SK-N-SH treated with all-trans-retinoic acid at 6 μM for 48 hours (cell line): ENCODE results near the gene PP2D1.

Source experiments
- ATAC-seq: fragments of 200-7000 bp; cut with Tn5 transposase; 3 replicates; pipeline ENCODE4 v1.9.1; 2020; ENCODE audit warnings: mild to moderate bottlenecking, moderate library complexity
- ARNTL ChIP-seq: fragments of 450-650 bp; formaldehyde crosslinking; IDR thresholded peaks from 2 replicates; pipeline ENCODE4 v1.5.0; 2020; ENCODE audit warnings: low read depth, mild to moderate bottlenecking, moderate library complexity, borderline replicate concordance
- CSDC2 ChIP-seq: fragments of 250-450 bp; sonication (Bioruptor Pico); IDR thresholded peaks from 2 replicates; pipeline ENCODE4 v1.5.0; 2020; ENCODE audit warnings: mild to moderate bottlenecking, moderate library complexity
- ESRRG ChIP-seq: fragments of 250-450 bp; sonication (Bioruptor Pico); IDR thresholded peaks from 2 replicates; pipeline ENCODE4 v1.6.1; 2021; ENCODE audit warnings: mild to moderate bottlenecking
- GLIS3 ChIP-seq: fragments of 250-450 bp; sonication (Bioruptor Pico); IDR thresholded peaks from 2 replicates; pipeline ENCODE4 v1.5.0; 2020; ENCODE audit warnings: mild to moderate bottlenecking, moderate library complexity
- ISL1 ChIP-seq: fragments of 250-450 bp; sonication (Bioruptor Pico); IDR thresholded peaks from 2 replicates; pipeline ENCODE4 v2.1.2; 2022; ENCODE audit warnings: mild to moderate bottlenecking, moderate library complexity
- OSR1 ChIP-seq: fragments of 250-450 bp; sonication (Bioruptor Pico); IDR thresholded peaks from 2 replicates; pipeline ENCODE4 v1.8.0; 2022; ENCODE audit warnings: moderate library complexity, mild to moderate bottlenecking, inconsistent platforms
- PPARA ChIP-seq: fragments of 250-450 bp; sonication (Bioruptor Pico); IDR thresholded peaks from 2 replicates; pipeline ENCODE4 v1.5.0; 2020; ENCODE audit warnings: mild to moderate bottlenecking, borderline replicate concordance
- RARB ChIP-seq: fragments of 250-450 bp; sonication (Bioruptor Pico); IDR thresholded peaks from 2 replicates; pipeline ENCODE4 v1.8.0; 2021; ENCODE audit warnings: mild to moderate bottlenecking, moderate library complexity
- SNAI2 ChIP-seq: fragments of 250-450 bp; sonication (Bioruptor Pico); IDR thresholded peaks from 2 replicates; pipeline ENCODE4 v1.5.0; 2020; ENCODE audit warnings: mild to moderate bottlenecking, moderate library complexity
- TCF4 ChIP-seq: fragments of 250-450 bp; sonication (Bioruptor Pico); IDR thresholded peaks from 2 replicates; pipeline ENCODE4 v1.8.0; 2021; ENCODE audit warnings: mild to moderate bottlenecking, moderate library complexity, borderline replicate concordance
- TOX ChIP-seq: fragments of 250-450 bp; sonication (Bioruptor Pico); IDR thresholded peaks from 2 replicates; pipeline ENCODE4 v1.8.0; 2021; ENCODE audit warnings: mild to moderate bottlenecking, moderate library complexity, borderline replicate concordance
- ZC3H10 ChIP-seq: fragments of 250-450 bp; sonication (Bioruptor Pico); IDR thresholded peaks from 2 replicates; pipeline ENCODE4 v1.5.1; 2021; ENCODE audit warnings: mild to moderate bottlenecking, moderate library complexity
- ZFP3 ChIP-seq: fragments of 250-450 bp; sonication (Bioruptor Pico); IDR thresholded peaks from 2 replicates; pipeline ENCODE4 v1.5.0; 2020; ENCODE audit warnings: mild to moderate bottlenecking, moderate library complexity
- ZFP30 ChIP-seq: fragments of 450-650 bp; formaldehyde crosslinking; IDR thresholded peaks from 2 replicates; pipeline ENCODE4 v1.5.0; 2022; ENCODE audit warnings: mild to moderate bottlenecking, moderate library complexity
- ZNF565 ChIP-seq: fragments of 450-650 bp; formaldehyde crosslinking; conservative IDR thresholded peaks from 2 replicates; pipeline ENCODE4 v1.5.0; 2020; ENCODE audit warnings: low read depth, mild to moderate bottlenecking, moderate library complexity
- ZNF70 ChIP-seq: fragments of 450-650 bp; formaldehyde crosslinking; IDR thresholded peaks from 2 replicates; pipeline ENCODE4 v1.5.0; 2020; ENCODE audit warnings: mild to moderate bottlenecking, moderate library complexity
- TF ChIP-seq, protein P1 (sequence below): fragments of 250-450 bp; sonication (Bioruptor Pico); IDR thresholded peaks from 2 replicates; pipeline ENCODE4 v1.8.0; 2021; ENCODE audit warnings: low read depth, mild to moderate bottlenecking, moderate library complexity, borderline replicate concordance
- TF ChIP-seq, protein P2 (sequence below): fragments of 250-450 bp; sonication (Bioruptor Pico); IDR thresholded peaks from 2 replicates; pipeline ENCODE4 v1.5.1; 2020; ENCODE audit warnings: low read depth, mild to moderate bottlenecking, moderate library complexity
- TF ChIP-seq, protein P3 (sequence below): fragments of 250-450 bp; sonication (Bioruptor Pico); IDR thresholded peaks from 2 replicates; pipeline ENCODE4 v1.5.0; 2020; ENCODE audit warnings: mild to moderate bottlenecking, moderate library complexity
- TF ChIP-seq, protein P4 (sequence below): fragments of 250-450 bp; sonication (Bioruptor Pico); IDR thresholded peaks from 2 replicates; pipeline ENCODE4 v1.8.0; 2020; ENCODE audit warnings: mild to moderate bottlenecking, moderate library complexity, borderline replicate concordance

The PP2D1 gene, protein sequence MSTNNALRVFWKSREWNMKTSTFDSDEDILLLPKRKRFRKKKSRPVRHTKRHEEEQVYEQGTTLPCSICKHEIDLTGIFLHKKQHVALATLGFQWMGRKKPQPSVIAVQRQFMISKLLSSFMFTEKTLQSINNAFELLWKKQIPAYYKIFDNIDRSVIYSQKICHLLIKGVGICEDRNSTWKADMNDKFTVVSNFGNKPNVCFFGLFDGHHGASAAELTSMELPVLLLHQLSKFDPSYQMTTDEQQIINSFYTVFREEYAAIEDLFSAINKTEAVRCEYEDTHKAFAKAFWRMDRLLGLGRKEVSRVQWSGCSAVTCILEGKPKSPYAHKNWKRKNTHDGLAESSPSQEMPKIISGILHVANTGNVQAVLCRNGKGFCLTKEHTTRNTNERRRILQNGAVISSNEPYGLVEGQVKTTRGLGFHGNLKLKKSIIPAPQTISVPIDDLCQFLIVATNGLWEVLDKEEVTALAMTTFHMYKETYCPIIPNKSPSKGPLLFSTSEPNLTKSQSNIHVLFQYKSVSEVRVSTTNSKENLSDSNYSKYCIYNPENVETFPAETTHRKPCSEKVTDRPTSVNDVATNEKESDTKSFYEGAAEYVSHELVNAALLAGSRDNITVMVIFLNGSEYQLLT

DNA sequence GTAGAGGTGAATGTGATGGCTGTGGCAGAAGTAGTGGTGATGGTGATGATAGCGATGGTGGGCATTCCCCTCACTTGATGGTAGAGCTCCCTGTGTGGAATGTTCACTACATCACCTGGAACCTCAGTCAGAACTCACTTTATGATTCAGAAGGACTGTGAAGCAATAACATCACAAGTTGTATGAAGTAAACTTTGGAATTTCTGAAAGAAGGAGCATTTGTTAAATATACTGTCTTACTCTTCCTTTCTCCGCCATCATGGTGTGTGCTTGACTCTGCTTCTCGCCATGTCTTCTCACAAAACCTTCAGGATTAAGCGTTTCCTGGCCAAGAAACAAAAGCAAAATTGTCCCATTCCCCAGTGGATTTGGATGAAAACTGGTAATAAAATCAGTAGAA, at the start of gene PP2D1:
Gene PP2D1, minus strand, starts transcription at position 101 of the 400 bp plus-strand sequence. CDS start 192 bp downstream, outside the sequence.
- no peak for ATAC-seq
- TF ChIP-seq ZNF70 (CRISPR knock-in tag) = no peak
- TF ChIP-seq ISL1 = no peak
- no peak for TF ChIP-seq CSDC2 (CRISPR knock-in tag)
- TF ChIP-seq, protein P1, sequence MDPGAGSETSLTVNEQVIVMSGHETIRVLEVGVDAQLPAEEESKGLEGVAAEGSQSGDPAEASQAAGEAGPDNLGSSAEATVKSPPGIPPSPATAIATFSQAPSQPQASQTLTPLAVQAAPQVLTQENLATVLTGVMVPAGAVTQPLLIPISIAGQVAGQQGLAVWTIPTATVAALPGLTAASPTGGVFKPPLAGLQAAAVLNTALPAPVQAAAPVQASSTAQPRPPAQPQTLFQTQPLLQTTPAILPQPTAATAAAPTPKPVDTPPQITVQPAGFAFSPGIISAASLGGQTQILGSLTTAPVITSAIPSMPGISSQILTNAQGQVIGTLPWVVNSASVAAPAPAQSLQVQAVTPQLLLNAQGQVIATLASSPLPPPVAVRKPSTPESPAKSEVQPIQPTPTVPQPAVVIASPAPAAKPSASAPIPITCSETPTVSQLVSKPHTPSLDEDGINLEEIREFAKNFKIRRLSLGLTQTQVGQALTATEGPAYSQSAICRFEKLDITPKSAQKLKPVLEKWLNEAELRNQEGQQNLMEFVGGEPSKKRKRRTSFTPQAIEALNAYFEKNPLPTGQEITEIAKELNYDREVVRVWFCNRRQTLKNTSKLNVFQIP (CRISPR knock-in tag) = no peak
- no peak for TF ChIP-seq ZC3H10 (CRISPR knock-in tag)
- no peak for TF ChIP-seq RARB (CRISPR knock-in tag)
- TF ChIP-seq SNAI2 (CRISPR knock-in tag) = no peak
- TF ChIP-seq ZNF565 (CRISPR knock-in tag) = no peak
- TF ChIP-seq GLIS3 (CRISPR knock-in tag) = no peak
- no peak for TF ChIP-seq TCF4 (CRISPR knock-in tag)
- TF ChIP-seq ZFP3 (CRISPR knock-in tag) = no peak
- TF ChIP-seq, protein P2, sequence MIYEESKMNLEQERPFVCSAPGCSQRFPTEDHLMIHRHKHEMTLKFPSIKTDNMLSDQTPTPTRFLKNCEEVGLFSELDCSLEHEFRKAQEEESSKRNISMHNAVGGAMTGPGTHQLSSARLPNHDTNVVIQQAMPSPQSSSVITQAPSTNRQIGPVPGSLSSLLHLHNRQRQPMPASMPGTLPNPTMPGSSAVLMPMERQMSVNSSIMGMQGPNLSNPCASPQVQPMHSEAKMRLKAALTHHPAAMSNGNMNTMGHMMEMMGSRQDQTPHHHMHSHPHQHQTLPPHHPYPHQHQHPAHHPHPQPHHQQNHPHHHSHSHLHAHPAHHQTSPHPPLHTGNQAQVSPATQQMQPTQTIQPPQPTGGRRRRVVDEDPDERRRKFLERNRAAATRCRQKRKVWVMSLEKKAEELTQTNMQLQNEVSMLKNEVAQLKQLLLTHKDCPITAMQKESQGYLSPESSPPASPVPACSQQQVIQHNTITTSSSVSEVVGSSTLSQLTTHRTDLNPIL (CRISPR knock-in tag) = no peak
- no peak for TF ChIP-seq ARNTL

DNA sequence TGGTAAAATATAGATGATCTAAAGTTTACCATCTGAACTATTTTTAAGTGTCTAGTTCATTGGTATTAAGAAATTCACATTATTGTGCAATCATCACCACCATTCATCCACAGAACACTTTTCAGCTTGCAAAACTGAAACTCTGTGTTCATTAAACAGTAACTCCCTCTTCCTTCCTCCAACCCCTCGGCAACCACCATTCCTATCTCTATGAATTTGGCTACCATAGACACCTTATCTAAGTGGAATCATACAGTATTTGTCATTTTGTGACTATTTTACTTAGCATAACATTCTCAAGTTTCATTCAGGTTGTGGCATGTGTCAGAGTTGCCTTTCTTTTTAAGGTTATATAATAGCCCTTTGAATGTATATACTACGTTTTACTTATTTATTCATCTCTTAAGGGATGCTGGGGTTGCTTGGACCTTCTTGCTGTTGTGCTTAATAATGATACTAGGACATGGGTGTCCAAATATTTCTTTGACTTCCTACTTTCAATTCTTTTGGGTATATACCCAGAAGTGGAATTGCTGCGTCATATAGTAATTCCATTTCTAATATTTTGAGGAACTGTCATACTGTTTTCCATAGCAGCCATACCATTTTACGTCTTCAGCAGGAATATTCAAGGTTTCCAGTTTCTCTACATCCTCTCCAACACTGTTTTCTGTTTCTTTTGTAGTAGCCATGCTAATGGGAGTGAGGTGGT, 49.1 kb upstream of the PP2D1 start:
- ATAC-seq = no peak
- TF ChIP-seq, protein P1 (CRISPR knock-in tag) = no peak
- TF ChIP-seq, protein P3, sequence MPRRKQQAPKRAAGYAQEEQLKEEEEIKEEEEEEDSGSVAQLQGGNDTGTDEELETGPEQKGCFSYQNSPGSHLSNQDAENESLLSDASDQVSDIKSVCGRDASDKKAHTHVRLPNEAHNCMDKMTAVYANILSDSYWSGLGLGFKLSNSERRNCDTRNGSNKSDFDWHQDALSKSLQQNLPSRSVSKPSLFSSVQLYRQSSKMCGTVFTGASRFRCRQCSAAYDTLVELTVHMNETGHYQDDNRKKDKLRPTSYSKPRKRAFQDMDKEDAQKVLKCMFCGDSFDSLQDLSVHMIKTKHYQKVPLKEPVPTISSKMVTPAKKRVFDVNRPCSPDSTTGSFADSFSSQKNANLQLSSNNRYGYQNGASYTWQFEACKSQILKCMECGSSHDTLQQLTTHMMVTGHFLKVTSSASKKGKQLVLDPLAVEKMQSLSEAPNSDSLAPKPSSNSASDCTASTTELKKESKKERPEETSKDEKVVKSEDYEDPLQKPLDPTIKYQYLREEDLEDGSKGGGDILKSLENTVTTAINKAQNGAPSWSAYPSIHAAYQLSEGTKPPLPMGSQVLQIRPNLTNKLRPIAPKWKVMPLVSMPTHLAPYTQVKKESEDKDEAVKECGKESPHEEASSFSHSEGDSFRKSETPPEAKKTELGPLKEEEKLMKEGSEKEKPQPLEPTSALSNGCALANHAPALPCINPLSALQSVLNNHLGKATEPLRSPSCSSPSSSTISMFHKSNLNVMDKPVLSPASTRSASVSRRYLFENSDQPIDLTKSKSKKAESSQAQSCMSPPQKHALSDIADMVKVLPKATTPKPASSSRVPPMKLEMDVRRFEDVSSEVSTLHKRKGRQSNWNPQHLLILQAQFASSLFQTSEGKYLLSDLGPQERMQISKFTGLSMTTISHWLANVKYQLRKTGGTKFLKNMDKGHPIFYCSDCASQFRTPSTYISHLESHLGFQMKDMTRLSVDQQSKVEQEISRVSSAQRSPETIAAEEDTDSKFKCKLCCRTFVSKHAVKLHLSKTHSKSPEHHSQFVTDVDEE (CRISPR knock-in tag) = no peak
- TF ChIP-seq ARNTL = no peak
- no peak for TF ChIP-seq ZFP3 (CRISPR knock-in tag)
- TF ChIP-seq ESRRG (CRISPR knock-in tag) = no peak
- no peak for TF ChIP-seq OSR1 (CRISPR knock-in tag)
- no peak for TF ChIP-seq RARB (CRISPR knock-in tag)
- TF ChIP-seq ZFP30 (CRISPR knock-in tag) = no peak
- no peak for TF ChIP-seq ZNF565 (CRISPR knock-in tag)
- no peak for TF ChIP-seq TOX (CRISPR knock-in tag)
- TF ChIP-seq PPARA = no peak
- no peak for TF ChIP-seq TCF4 (CRISPR knock-in tag)
- no peak for TF ChIP-seq GLIS3 (CRISPR knock-in tag)
- TF ChIP-seq CSDC2 (CRISPR knock-in tag) = no peak
- no peak for TF ChIP-seq SNAI2 (CRISPR knock-in tag)
- TF ChIP-seq, protein P4, sequence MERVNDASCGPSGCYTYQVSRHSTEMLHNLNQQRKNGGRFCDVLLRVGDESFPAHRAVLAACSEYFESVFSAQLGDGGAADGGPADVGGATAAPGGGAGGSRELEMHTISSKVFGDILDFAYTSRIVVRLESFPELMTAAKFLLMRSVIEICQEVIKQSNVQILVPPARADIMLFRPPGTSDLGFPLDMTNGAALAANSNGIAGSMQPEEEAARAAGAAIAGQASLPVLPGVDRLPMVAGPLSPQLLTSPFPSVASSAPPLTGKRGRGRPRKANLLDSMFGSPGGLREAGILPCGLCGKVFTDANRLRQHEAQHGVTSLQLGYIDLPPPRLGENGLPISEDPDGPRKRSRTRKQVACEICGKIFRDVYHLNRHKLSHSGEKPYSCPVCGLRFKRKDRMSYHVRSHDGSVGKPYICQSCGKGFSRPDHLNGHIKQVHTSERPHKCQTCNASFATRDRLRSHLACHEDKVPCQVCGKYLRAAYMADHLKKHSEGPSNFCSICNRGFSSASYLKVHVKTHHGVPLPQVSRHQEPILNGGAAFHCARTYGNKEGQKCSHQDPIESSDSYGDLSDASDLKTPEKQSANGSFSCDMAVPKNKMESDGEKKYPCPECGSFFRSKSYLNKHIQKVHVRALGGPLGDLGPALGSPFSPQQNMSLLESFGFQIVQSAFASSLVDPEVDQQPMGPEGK = no peak
- no peak for TF ChIP-seq ZNF70 (CRISPR knock-in tag)
- no peak for TF ChIP-seq ZC3H10 (CRISPR knock-in tag)
- no peak for TF ChIP-seq ISL1
